Spleen (tissue), 11 donors: Measurements from ENCODE around the gene HFM1. TPM values are rescaled to one million over a fixed set of nuclear protein-coding genes. Genes with fewer than 3 reads are reported as not detected.

Source experiments
- DNase-seq: peaks from one replicate; pipeline ENCODE4 v3.0.0-alpha.2; 2020
- H3K27ac ChIP-seq, 8 donors: fragments of 200-600 bp; sonication (generic) in 7 of 8; 1 replicate in 4 of 8; 2 replicates in 4 of 8; pipeline versions ENCODE4 v1.5.0 to v1.8.0; 2016 to 2021; ENCODE audit warnings: inconsistent platforms in 4 of 8, mild to moderate bottlenecking in 4 of 8, moderate library complexity in 1 of 8
- H3K27me3 ChIP-seq, 7 donors: fragments of 200-600 bp; sonication (generic) in 6 of 7; replicated peaks in 1 of 7; 1 replicate in 4 of 7; 2 replicates in 3 of 7; pipeline versions ENCODE4 v1.5.0 to v1.8.0; 2016 to 2021; ENCODE audit warnings: inconsistent platforms in 3 of 7, mild to moderate bottlenecking in 1 of 7
- H3K36me3 ChIP-seq, 6 donors: fragments of 200-600 bp; sonication (generic) in 5 of 6; 1 replicate in 4 of 6; 2 replicates in 2 of 6; pipeline versions ENCODE4 v1.5.0 to v1.8.0; 2016 to 2021; ENCODE audit warnings: inconsistent platforms in 2 of 6
- H3K4me1 ChIP-seq, 6 donors: fragments of 200-600 bp; sonication (generic) in 5 of 6; 1 replicate in 3 of 6; 2 replicates in 3 of 6; pipeline versions ENCODE4 v1.5.0 to v1.8.0; 2016 to 2021; ENCODE audit warnings: inconsistent platforms in 3 of 6
- H3K4me3 ChIP-seq, 8 donors: fragments of 200-600 bp; sonication (generic) in 7 of 8; 1 replicate in 4 of 8; 2 replicates in 4 of 8; pipeline versions ENCODE4 v1.5.0 to v1.8.0; 2016 to 2021; ENCODE audit warnings: inconsistent platforms in 4 of 8, mild to moderate bottlenecking in 4 of 8, moderate library complexity in 2 of 8
- H3K9me3 ChIP-seq, 8 donors: fragments of 200-600 bp; sonication (generic) in 7 of 8; 1 replicate in 4 of 8; 2 replicates in 4 of 8; pipeline versions ENCODE4 v1.5.0 to v1.8.0; 2016 to 2021; ENCODE audit warnings: inconsistent platforms in 4 of 8
- POLR2A ChIP-seq, 3 donors: fragments of 450-650 bp; IDR thresholded peaks; one replicate each; pipeline ENCODE4 v1.5.1; 2017; ENCODE audit warnings: antibody characterized with exemption in 3 of 3, mild to moderate bottlenecking in 1 of 3
- POLR2AphosphoS5 ChIP-seq, 3 donors: sonication (generic); formaldehyde crosslinking; IDR thresholded peaks; one replicate each; pipeline ENCODE4 v1.5.1; 2017; ENCODE audit warnings: antibody characterized with exemption in 3 of 3
- WGBS, 5 donors: extraction: QIAGEN DNeasy Blood & Tissue Kit in 3 of 5; methylation state at CpG; one replicate each; pipeline versions ENCODE4 v1.1.5 to v1.1.7; 2013 to 2018; 5-methylcytosine and 5-hydroxymethylcytosine counted together
- intact Hi-C: fragments of 100-400 bp; cut with DNase I; formaldehyde crosslinking; loops from one replicate; pipeline ENCODE4 v1.15.0; 2023; ENCODE audit warnings: low total_unique reads
- polyA plus RNA-seq, 3 donors: library from polyadenylated mRNA; stranded (reverse); fragments of 200-250 nt; gene quantifications; one replicate each; pipeline ENCODE4 v1.2.1, GENCODE V29; 2013
- total RNA-seq, 7 donors: library from RNA; depleted of rRNA in 3 of 7; stranded (reverse); fragments of >200 nt in 3 of 7; fragmentation: NEBNext Ultra II Directional in 4 of 7; extraction: Animal tissue kit (Norgen Biotek cat#: 25700) in 4 of 7; gene quantifications; one replicate each; pipeline versions ENCODE4 v1.1.0 to v1.2.1, GENCODE V29; 2016 to 2021
- TF ChIP-seq, protein P1 (sequence below), 11 experiments: fragments of 200-600 bp in 7 of 11; fragments of 450-650 bp in 4 of 11; sonication (generic) in 4 of 11; IDR thresholded peaks in 8 of 11; conservative IDR thresholded peaks in 3 of 11; 1 replicate in 7 of 11; 2 replicates in 4 of 11; pipeline versions ENCODE4 v1.4.0 to v1.8.0; 2016 to 2021; ENCODE audit warnings: antibody characterized with exemption in 11 of 11, inconsistent platforms in 4 of 11, mild to moderate bottlenecking in 1 of 11
- donor health status: healthy with polysubstance abuse.
- donor health status: DM: no; HTN: no; CAD: no; lungs with moderate emphysema.
- donor health status: DM: no; HTN: no; CAD: no.
- donor health status: Bipolar disorder and iron deficiency.
- donor health status: healthy.
- donor health status: DM: no; HTN: no; CAD: no.
- donor health status: DM: yes; HTN: yes; CAD: no.

Gene HFM1
- total and polyA plus RNA-seq, 10 donors = 0.39 to 2.3 (median 0.75) TPM

DNA sequence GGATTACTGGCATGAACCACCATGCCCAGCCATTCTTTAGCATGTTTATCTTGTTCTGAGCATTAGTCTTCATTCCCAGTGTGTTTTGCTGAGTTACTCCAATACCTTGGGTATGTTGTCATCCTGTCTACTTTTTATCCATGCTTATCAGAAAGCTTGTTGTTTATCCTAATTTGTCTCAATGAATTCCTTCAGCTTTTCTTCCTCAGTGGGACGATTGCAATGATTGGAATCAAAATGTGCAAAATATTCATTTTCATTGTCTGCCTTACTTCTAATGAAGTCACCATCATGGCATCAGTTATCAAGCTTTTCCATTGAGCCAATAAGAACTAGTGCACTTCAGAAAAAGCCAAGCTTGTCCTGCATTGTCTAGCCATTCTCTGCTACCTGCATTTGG, 170.5 kb downstream of the HFM1 start:
- Histone ChIP-seq H3K27me3 (peaks cover 0 to 7% (median 0%) of the 10 kb centered on the region in 7 donors), H3K4me3 (no peak overlapping the region), H3K36me3 (no peaks in the 10 kb centered on the region), H3K4me1 (no peaks in the 10 kb centered on the region), H3K9me3 (peaks cover 0 to 3% (median 0%) of the 10 kb centered on the region in 8 donors), H3K27ac (no peak overlapping the region)
- TF ChIP-seq, protein P1, sequence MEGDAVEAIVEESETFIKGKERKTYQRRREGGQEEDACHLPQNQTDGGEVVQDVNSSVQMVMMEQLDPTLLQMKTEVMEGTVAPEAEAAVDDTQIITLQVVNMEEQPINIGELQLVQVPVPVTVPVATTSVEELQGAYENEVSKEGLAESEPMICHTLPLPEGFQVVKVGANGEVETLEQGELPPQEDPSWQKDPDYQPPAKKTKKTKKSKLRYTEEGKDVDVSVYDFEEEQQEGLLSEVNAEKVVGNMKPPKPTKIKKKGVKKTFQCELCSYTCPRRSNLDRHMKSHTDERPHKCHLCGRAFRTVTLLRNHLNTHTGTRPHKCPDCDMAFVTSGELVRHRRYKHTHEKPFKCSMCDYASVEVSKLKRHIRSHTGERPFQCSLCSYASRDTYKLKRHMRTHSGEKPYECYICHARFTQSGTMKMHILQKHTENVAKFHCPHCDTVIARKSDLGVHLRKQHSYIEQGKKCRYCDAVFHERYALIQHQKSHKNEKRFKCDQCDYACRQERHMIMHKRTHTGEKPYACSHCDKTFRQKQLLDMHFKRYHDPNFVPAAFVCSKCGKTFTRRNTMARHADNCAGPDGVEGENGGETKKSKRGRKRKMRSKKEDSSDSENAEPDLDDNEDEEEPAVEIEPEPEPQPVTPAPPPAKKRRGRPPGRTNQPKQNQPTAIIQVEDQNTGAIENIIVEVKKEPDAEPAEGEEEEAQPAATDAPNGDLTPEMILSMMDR (IDR thresholded peaks at IDR 0.05 in 8 of 11, conservative IDR thresholded peaks at IDR 0.05 in 3 of 11) = no peak
- TF ChIP-seq POLR2AphosphoS5 (IDR thresholded peaks at IDR 0.05) (no peak), POLR2A (IDR thresholded peaks at IDR 0.05) (no peak)
- DNase-seq = no peak
- intact Hi-C loops = no loop called here
- WGBS, 5 donors = 51 to 78% (median 69%) methylated on average over 1 of the region's 1 CpG

DNA sequence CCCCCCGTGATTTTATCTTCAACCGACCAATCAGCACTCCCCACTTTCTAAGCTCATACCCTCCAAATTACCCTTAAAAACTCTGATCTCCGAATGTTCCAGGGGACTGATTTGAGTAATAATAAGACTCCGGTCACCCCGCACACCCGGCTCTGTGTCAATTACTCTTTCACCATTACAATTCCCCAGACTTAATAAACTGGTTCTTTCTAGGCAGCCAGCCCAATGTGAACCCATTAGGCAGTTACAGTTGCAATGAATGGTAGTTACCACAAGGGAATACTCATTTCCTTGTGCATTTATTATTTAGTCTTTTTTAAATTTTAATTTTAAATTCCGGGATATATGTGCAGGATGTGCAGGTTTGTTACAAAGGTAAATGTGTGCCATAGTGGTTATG, 177.9 kb downstream of the HFM1 start:
- Histone ChIP-seq H3K4me3 (no peak overlapping the region), H3K27ac (no peak overlapping the region), H3K4me1 (no peaks in the 10 kb centered on the region), H3K9me3 (peaks cover 0 to 3% (median 0%) of the 10 kb centered on the region in 8 donors), H3K27me3 (no peaks in the 10 kb centered on the region), H3K36me3 (no peaks in the 10 kb centered on the region)
- TF ChIP-seq POLR2AphosphoS5 (IDR thresholded peaks at IDR 0.05) = no peak
- TF ChIP-seq POLR2A (IDR thresholded peaks at IDR 0.05) = no peak
- TF ChIP-seq, protein P1 (IDR thresholded peaks at IDR 0.05 in 8 of 11, conservative IDR thresholded peaks at IDR 0.05 in 3 of 11) = no peak
- WGBS, 5 donors = 90 to 97% (median 96%) methylated on average over 7 of the region's 7 CpGs
- intact Hi-C loops = no loop called here
- no peak for DNase-seq

DNA sequence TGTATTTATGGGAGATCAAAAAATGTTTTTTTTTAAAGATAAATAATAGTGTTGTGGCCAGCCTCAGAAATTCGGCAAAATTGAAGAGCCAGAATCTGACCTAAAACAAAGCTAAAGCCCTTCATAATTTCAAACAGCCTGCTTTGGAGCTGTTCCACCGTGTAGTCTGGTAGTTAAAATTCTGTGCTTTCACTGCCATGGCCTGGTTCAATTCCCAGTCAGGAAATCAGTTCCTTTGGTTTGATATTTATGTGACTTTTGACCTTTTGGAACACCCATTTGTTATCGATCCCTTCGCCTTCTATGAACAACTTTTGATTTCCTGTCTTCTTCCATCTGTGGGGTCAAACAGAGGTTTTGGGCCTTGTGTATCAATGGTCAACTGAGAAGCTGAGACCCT, 179.8 kb downstream of the HFM1 start:
- H3K36me3 ChIP-seq = no peaks in the 10 kb centered on the region
- intact Hi-C loops = no loop called here
- 88 to 96% (median 90%) methylated on average over 4 of the region's 4 CpGs for WGBS, 5 donors
- peaks cover 0 to 16% (median 4%) of the 10 kb centered on the region in 8 donors for H3K9me3 ChIP-seq
- DNase-seq = no peak
- H3K27ac ChIP-seq = no peak overlapping the region
- no peak overlapping the region for H3K4me3 ChIP-seq
- TF ChIP-seq POLR2AphosphoS5 (IDR thresholded peaks at IDR 0.05) = no peak
- TF ChIP-seq, protein P1 (IDR thresholded peaks at IDR 0.05 in 8 of 11, conservative IDR thresholded peaks at IDR 0.05 in 3 of 11) = no peak
- no peak for TF ChIP-seq POLR2A (IDR thresholded peaks at IDR 0.05)
- no peaks in the 10 kb centered on the region for H3K4me1 ChIP-seq
- no peaks in the 10 kb centered on the region for H3K27me3 ChIP-seq

GRCh38 chr1:91221017-91221416, 183.6 kb downstream of the HFM1 start:
- peaks cover 0 to 34% (median 12%) of the 10 kb centered on the region in 8 donors for H3K9me3 ChIP-seq
- H3K27me3 ChIP-seq = no peaks in the 10 kb centered on the region
- no peak overlapping the region for H3K27ac ChIP-seq
- H3K36me3 ChIP-seq = no peaks in the 10 kb centered on the region
- TF ChIP-seq POLR2A (IDR thresholded peaks at IDR 0.05) = no peak
- TF ChIP-seq, protein P1 (IDR thresholded peaks at IDR 0.05 in 8 of 11, conservative IDR thresholded peaks at IDR 0.05 in 3 of 11) = no peak
- TF ChIP-seq POLR2AphosphoS5 (IDR thresholded peaks at IDR 0.05) = no peak
- no peaks in the 10 kb centered on the region for H3K4me1 ChIP-seq
- intact Hi-C loops = no loop called here
- H3K4me3 ChIP-seq = no peak overlapping the region
- 90 to 98% (median 96%) methylated on average over 4 of the region's 4 CpGs for WGBS, 5 donors
- DNase-seq = no peak
